GM12874 (cell line): ENCODE results near the gene NKAIN1.

Experiments
- CTCF ChIP-seq: IDR thresholded peaks from 2 replicates; pipeline ENCODE4 v1.5.1; 2011; ENCODE audit warnings: low read depth, mild to moderate bottlenecking, control low read depth, low read length, moderate library complexity; ENCODE audit not compliant: insufficient read depth

Gene NKAIN1

GRCh38 chr1:31154632-31155215 lies 85.0 kb downstream of the NKAIN1 start:
- no peak for TF ChIP-seq CTCF

GRCh38 chr1:31154000-31154631 lies 85.6 kb downstream of the NKAIN1 start:
- TF ChIP-seq CTCF, result no peak

- TF ChIP-seq CTCF, result no peak
Observed at GRCh38 chr1:31153423-31153822, 86.3 kb downstream of the NKAIN1 start.

- TF ChIP-seq CTCF, result no peak
Observed at GRCh38 chr1:31152181-31152795, 87.4 kb downstream of the NKAIN1 start.

GRCh38 chr1:31151402-31151801 lies 88.3 kb downstream of the NKAIN1 start:
- TF ChIP-seq CTCF, result no peak

- no peak for TF ChIP-seq CTCF
Observed at GRCh38 chr1:31148409-31148808, 91.3 kb downstream of the NKAIN1 start.

GRCh38 chr1:31145648-31146047 lies 94.0 kb downstream of the NKAIN1 start:
- TF ChIP-seq CTCF, result no peak
